GM18951 (cell line): Measurements from ENCODE around the gene CDKAL1.

Experiments used
- POLR2A ChIP-seq: IDR thresholded peaks from 4 replicates; pipeline ENCODE4 v1.6.1; 2011; ENCODE audit warnings: mild to moderate bottlenecking; ENCODE audit not compliant: insufficient read length, insufficient read depth; ENCODE audit errors: extremely low read depth
- in situ Hi-C: fragments of 300-500 bp; cut with MboI; formaldehyde crosslinking; loops from one replicate; pipeline ENCODE4 v1.12.0; 2022; ENCODE audit warnings: low sequenced_read_pairs, mixed read lengths, inconsistent platforms; ENCODE audit not compliant: unreplicated experiment

CDKAL1 gene

GRCh38 chr6:21026576-21027273, 492.5 kb downstream of the CDKAL1 start:
- in situ Hi-C loops: no loop called here

GRCh38 chr6:21027507-21027906, 493.2 kb downstream of the CDKAL1 start:
- in situ Hi-C loops: no loop called here
- no peak for TF ChIP-seq POLR2A

More at GRCh38 chr6:21026576-21027273, 492.5 kb downstream of the CDKAL1 start:
- TF ChIP-seq POLR2A: no peak

- TF ChIP-seq POLR2A: no peak
- in situ Hi-C loops: no loop called here
Measured at GRCh38 chr6:21031182-21031581, 496.9 kb downstream of the CDKAL1 start.

DNA sequence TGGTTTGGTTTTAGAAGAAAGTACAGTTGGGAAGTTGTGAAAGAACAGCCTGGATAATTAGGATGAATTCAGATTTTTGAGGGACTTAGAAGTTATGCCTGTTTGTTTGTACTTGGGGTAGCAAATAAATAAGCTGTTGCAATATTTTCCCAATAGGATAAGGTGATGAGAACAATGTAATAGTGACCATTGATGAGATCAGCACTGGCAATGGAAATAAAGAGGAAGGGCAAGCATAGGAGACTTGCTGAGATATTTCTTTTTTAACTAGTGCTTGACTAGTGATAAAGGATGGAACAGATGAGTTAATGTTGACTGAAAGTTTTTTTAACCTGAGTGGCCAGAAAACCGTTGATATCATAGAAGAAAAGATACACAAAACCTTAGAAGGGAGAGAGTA, 498.8 kb downstream of the CDKAL1 start:
- TF ChIP-seq POLR2A: no peak
- in situ Hi-C loops: no loop called here

- TF ChIP-seq POLR2A: no peak
- in situ Hi-C loops: no loop called here
Measured at GRCh38 chr6:21033575-21034026, 499.3 kb downstream of the CDKAL1 start.

DNA sequence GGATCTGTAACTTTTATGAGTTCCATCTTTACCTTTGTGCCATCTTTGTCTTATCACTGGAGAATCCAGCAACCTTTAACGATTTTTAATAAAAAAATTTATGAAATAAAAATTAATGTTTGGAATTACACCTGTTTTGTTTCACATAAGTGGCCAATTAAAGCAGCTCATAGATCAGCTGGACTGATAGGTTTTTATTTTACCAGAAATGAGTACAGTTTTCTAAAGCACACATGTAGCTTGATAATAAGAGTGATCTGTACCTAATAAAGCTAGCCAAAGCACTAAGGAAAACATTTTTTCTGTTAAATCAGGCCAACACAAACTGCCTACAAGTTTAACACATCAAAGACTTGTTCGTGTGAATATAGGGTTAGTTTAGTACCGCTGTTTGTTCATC, 500.1 kb downstream of the CDKAL1 start:
- in situ Hi-C loops: no loop called here
- no peak for TF ChIP-seq POLR2A

DNA sequence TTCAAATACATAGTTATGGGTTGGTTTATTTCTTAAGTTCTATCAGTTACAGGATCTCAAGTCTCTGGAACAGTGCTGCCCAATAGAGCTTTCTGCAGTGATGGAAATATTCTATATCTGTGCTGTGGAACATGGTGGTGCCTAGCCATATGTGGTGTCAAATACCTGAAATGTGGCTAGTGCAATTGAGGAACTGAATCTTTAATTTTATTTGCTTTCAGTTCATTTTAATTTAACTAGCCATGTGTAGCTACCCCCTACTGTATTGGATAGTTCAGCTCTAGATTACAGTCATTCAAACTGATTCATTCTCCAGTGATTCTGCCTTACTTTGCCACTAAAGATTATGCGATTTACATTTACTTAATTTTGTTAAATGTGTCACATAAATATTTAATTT, 503.2 kb downstream of the CDKAL1 start:
- TF ChIP-seq POLR2A: no peak
- in situ Hi-C loops: no loop called here

DNA sequence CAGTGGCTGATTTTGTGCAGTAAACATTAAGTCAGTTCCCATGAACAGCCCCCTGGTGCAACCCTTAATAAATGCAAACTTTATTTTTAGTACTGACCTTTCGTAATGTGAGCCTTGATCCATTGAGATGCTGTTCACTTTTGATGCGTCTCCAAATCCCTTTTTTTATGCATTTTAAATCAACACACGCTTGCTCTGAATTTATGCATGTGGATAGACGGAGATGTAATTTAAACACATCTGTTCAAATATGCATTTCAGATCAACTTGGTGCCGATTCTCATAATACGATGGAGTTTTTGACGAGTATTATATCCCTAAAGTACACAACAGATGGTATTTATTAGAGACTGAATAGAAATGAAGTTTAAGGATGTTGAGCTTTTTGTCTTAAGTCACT, 505.7 kb downstream of the CDKAL1 start:
- TF ChIP-seq POLR2A: no peak
- in situ Hi-C loops: no loop called here

- TF ChIP-seq POLR2A: no peak
- in situ Hi-C loops: no loop called here
Measured at GRCh38 chr6:21045135-21045700, 511.0 kb downstream of the CDKAL1 start.

DNA sequence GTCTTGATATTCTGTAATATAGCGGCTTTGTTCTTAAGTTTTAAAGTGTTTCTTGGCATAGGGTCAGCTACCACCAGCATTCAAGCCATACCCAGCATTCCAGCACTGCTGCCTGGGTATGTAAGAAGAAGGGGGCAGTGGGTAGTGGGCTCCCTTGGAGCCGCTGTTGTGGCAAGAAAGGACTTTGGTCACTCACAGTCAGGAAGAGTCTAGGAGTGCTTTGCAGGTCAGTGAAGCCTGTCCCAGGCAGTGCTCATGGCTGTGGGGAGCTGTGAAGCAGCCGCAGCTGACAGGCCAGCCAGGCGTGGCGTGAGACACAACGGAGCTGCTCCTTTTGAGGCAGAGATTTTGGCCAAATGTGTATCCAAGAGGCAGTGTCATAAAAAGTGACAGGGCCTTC, 512.0 kb downstream of the CDKAL1 start:
- TF ChIP-seq POLR2A: no peak
- in situ Hi-C loops: no loop called here

DNA sequence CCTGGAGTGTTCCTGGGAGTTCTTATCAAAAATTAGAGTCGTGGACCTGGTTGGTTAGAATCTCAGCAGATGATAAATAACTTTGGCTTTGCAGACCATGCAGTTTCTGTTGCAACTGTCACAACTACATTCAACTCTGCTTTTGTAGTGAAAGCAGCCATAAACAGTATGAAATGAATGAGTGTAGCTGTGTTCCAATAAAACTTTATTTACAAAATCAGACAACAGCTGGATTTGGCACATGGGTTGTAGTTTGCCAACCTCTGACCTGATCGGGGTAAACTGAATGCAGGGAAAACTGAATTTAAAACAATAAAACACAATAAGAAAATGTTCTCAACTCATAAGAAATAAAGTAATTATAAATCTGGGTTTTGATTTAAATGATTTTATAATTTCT, 513.8 kb downstream of the CDKAL1 start:
- TF ChIP-seq POLR2A: no peak
- in situ Hi-C loops: no loop called here

DNA sequence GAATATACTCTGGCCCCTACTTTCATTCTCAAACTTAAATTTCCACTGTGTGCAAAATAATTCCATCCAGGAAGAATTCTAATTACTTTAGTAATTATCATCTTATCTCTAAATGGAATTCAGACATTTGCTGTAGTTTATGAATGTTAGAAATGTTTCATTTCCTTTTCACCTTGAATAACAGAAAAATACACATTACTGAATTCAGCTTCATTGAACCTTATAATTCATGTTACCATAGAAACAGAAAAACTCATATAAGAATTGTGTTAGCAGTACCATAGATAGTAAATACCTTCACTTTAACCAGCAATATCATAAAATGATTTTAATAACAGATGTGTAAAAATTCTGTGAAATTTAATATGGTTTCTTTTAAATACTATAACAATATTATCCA, 514.9 kb downstream of the CDKAL1 start:
- in situ Hi-C loops: no loop called here
- no peak for TF ChIP-seq POLR2A

GRCh38 chr6:21049572-21049971, 515.3 kb downstream of the CDKAL1 start:
- no peak for TF ChIP-seq POLR2A

GRCh38 chr6:21050935-21051334, 516.7 kb downstream of the CDKAL1 start:
- in situ Hi-C loops: no loop called here
- TF ChIP-seq POLR2A: no peak

More at GRCh38 chr6:21049572-21049971, 515.3 kb downstream of the CDKAL1 start:
- in situ Hi-C loops: no loop called here
